ENCODE data around the gene ELL2. TPM values are rescaled to one million over a fixed set of nuclear protein-coding genes. Genes with fewer than 3 reads are reported as not detected.
A peak's percentile ranks its signal among the peaks of the same experiment; 100 is the strongest.

ELL2 gene
- total and polyA plus RNA-seq, 2 of the 13 experiments (the other 11 are each of a cell fraction or from before 2014, with no cell fraction given) = 78.9 to 97.1 TPM

GRCh38 chr5:95881833-95882232, 79.8 kb downstream of the ELL2 start:
- CTCF ChIA-PET (ENCODE audit: low intra/inter-chr PET ratio, low total read pairs) = no interaction called here
- 0 out of 2 replicates have a peak overlapping the region, but pooled peaks have one; percentile 1 for H3K4me2 ChIP-seq (ENCODE audit: low read depth, low read length)
- WGBS (ENCODE audit: low lambda C conversion rate) = 95% methylated on average over 5 of the region's 5 CpGs

More at GRCh38 chr5:95881833-95882232, 79.8 kb downstream of the ELL2 start:
- no TSS peak for BruUV-seq (replicated peaks)
- POLR2A ChIA-PET = interaction anchor here (4.3 to 4.9 kb wide), 2 partner anchors 14 to 20 kb away, joined by 54 to 128 read pairs; no protein-coding TSS in a partner anchor
- Histone ChIP-seq H3K79me2 (ENCODE audit: insufficient read depth, low read length) (no peaks in the 10 kb centered on the region), H3K9me3 (ENCODE audit: low read length) (no peaks in the 10 kb centered on the region), H3K4me3 (replicated peaks in 1 of 3; ENCODE audit: insufficient read depth in 1 of 3, low read depth in 2 of 3, low read length in 3 of 3) (no peak overlapping the region), H3K27ac (ENCODE audit: extremely low read length, insufficient read depth, low read length) (no peak overlapping the region), H2AFZ (ENCODE audit: low read length) (no peak overlapping the region), H3K9ac (ENCODE audit: insufficient read depth, low read depth, low read length) (no peak overlapping the region), H3K36me3 (replicated peaks in 1 of 2; ENCODE audit: control insufficient read depth in 1 of 2, insufficient read depth in 2 of 2, low read length in 2 of 2) (peaks cover 1 to 7% of the 10 kb centered on the region in 2 experiments; a peak in 3 of 5 replicates), H3K27me3 (ENCODE audit: control insufficient read depth in 1 of 2, insufficient read depth in 2 of 2, low read length in 2 of 2) (no peaks in the 10 kb centered on the region), H4K20me1 (ENCODE audit: insufficient read depth, low read length) (no peaks in the 10 kb centered on the region), H3K4me1 (ENCODE audit: insufficient read depth, low read length) (peaks cover 89% of the 10 kb centered on the region)
- intact Hi-C loops (cut with micrococcal nuclease; ENCODE audit: unreplicated experiment) = no loop called here
- ATAC-seq (no peak), DNase-seq (ENCODE audit: low spot score) (no peak), FAIRE-seq (no peak)
- TF ChIP-seq POLR2G (IDR thresholded peaks at IDR 0.05; ENCODE audit: low read depth, low read length) = peak; percentile 47; the same call in 1 of the 2 replicates
- TF ChIP-seq KIAA2018 (CRISPR knock-in tag; IDR thresholded peaks at IDR 0.05; ENCODE audit: borderline replicate concordance) = no peak
- no peak for TF ChIP-seq TARDBP (CRISPR knock-in tag; IDR thresholded peaks at IDR 0.05)
- TF ChIP-seq PAF1 (CRISPR knock-in tag; IDR thresholded peaks at IDR 0.05) = peak; percentile 31; the same call in 1 of the 2 replicates
- in situ Hi-C loops (cut with HindIII; ENCODE audit: extremely low pct_ligation_motif_present, low pct_unique_long_range_greater_than_20kb) = no loop called here

All from HepG2 (cell line).